DMS153 treated with DMSO at 0.1 percent for 48 hours (cell line): ENCODE data around the gene ABCG4.
"Not testable (repeated sequence)": the region's sequence is repeated elsewhere in the genome, so short reads cannot be mapped to it uniquely, and the experiment has no call there.

Experiments
- DNase-seq: peaks from one replicate; lab custom pipeline; 2025; ENCODE audit not compliant: unreplicated experiment; lab: John Stamatoyannopoulos, UW

ABCG4 gene

DNA sequence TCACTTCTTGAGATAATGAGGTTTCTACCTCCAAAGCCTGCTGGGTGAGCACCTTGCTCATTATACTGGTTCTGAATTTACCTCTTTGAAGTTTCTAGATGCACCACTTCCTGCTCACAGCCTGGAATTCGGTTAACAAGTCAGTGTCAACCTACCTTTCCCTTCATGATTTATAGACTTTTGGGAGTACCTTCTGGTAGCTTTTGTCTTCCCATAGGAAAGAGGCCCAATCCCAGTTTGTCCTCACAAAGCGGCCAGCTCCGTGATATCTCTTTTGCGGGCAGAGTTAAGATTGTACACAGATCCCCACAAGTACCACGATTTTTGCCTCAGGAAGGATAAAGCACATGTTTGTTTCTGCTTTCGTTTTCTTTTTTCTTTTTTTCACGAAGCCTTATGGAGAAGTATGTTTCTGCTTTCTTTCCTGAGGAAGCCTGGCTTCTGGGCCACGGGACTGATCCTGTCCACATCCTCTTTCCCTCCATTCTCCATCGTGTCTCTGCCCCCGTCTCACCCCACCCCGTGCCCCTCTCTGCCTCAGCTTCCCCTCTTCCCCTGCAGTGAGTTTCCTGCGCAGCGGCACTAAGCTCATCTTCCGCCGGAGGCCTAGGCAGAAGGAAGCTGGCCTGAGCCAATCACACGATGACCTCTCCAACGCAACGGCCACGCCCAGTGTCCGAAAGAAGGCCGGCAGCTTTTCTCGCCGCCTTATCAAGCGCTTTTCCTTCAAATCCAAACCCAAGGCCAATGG lies 33.2 kb upstream of the ABCG4 start:
- DNase-seq, result no peak

DNA sequence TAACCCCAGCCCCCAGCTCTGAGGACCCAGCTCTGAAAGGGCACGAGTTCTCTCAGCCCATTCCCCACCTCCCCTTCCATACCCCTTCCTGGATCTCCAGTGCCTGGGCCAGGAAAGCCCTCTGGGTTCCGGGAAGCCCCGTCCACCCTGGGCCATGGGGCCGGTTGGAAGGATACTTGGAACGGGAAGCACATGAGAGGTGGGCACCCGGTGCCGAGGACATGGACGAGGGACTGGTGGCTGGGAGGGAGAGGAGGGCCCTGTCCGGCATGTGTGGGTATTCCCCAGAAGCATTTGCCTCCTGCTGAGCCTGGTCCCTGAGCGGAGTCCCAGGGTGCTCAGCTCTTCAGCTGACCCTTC lies 32.6 kb upstream of the ABCG4 start:
- DNase-seq, result no peak

DNA sequence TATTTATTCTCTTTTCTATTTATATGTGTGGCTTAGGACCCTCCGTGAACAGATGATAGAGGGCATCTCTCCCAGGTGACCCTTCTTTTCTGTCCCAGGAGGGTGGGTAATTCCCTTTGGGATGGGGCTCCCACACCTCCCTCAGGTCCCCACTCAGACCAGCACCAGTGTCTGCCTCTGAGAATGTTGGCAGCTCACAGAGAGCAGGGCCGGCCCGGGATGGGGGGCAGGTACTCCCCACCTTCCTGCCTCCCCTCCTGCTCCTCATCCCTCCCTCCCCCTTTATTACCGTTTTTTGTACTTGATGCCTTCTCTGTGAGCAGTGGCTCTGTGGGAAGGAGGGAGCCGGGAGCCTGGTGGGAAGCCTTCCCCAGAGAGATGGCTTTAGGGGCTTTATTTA lies 32.3 kb upstream of the ABCG4 start:
- DNase-seq, result no peak

DNA sequence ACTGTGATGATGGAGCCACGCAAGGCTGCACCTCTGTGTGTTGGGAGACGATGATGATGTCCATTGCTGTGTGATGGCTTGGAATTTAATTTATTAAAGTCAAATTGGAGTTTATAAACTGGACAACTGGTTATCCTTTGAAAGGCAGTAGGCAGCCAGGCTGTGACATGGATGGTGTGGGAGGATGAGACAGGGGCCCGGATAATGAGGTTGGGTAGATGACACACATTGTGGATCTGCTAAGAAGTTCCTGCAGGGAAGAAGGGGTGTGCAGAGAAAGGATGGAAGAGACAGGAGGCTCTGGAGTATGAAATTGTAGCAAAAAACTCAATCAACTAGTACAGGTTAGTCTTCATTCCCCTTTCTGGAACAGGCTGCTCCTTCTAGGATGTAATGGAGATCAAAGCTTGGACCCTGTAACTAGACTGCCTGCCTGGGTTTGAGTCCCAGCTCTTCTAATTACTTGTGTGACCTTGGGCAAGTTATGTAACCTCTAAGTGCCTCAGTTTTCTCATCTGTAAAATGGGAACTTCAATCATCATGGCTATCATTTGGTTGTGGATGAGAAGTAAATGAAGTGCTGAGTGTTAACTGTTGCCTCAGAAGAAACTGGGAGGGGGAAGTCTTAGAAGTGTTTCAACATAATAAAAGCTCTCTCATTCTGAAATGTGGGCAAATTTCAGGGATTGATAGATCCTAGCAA lies 31.7 kb upstream of the ABCG4 start:
- DNase-seq, result no peak

DNA sequence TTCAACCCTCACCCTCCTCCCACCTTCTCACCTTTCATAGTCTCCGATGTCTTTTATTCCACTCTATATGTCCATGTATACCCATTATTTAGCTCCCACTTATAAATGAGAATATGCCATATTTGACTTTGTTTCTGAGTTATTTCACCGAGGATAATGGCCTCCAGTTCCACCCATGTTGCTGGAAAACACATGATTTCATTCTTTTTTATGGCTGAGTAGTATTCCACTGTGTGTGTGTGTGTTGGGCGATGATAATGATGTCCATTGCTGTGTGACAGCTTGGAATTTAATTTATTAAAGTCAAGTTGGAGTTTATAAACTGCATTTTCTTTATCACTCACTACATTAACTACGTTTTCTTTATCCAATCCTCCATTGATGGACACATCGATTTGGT lies 30.6 kb upstream of the ABCG4 start:
- no peak for DNase-seq

DNA sequence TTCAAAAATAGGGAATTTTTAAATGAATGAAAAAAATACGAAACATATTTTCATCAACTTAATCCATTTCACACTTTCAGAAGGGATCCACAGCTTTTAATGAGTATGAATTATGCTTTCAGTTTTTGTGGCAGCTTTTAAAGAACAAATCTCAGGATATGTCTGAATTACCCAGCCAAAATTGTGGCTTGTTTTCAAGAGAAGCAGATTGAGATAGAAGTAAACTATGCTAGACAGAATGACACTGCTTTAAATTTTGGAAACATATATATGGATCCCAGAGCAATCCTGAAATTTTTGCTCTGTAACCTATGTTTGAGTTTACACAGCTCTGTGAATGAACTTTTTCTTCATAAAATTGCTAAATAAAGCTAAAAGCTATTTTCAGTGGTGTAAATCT lies 29.9 kb upstream of the ABCG4 start:
- DNase-seq, result no peak

DNA sequence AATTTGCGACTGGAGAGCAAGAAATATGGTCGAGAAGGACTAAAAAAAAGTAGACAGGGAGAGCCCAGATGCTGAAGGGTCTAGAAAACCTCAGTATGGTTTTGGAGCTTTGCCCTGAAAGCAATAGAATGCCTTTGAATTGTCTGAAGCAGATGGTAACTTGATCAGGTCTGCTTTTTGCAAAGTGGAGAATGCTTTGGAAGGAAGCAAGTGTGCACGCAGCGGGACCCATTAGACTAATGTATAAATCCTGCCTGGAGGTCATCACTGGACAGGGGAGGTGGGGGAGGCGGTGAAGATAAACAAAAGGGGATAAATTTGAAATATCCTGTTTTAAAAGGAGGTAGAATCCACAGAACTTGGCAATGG lies 28.2 kb upstream of the ABCG4 start:
- no peak for DNase-seq

DNA sequence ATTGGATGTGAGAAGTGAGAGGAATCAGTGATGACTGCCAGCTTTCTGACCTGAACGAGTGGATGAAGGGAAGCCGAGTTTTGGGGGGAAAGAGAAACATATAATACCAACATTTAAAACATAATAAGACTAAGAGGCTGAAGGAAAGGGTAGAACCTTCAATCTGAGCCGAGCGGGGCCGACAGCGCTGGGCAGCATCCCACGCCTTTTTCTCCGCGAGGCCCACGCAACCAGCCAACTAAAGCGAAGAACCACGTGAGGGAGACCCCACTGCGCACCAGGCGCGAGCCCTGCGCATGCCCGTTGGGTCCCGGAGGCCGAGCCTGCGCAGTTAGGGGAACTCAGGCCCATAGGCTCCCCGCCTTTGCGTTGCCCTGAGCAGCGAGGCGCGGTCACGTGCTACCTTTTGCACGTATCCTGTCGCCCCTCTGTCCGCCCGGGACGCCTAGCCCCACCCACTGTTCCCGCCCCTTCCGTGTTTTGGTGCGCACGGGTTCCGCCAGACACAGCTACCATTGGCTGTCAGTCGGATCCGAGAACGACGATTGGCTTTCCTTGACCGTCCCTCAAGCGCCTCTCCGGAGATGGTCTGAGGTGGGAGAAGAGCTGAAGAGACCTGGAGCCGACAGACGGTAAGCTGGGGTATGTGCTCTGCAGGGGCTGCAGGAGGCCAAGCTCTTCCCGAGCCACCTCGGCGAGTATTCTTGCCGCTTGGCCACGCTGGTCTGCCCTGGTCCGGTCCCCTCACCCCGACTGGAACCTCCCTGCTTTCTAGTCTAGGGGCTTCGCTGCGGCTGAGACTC lies 27.6 kb upstream of the ABCG4 start, which contains the start of gene HINFP:
Gene HINFP, plus strand, starts transcription at position 573 of the 803 bp plus-strand sequence. CDS start 5,365 bp downstream, outside the sequence.
- DNase-seq, result peak; percentile 95

DNA sequence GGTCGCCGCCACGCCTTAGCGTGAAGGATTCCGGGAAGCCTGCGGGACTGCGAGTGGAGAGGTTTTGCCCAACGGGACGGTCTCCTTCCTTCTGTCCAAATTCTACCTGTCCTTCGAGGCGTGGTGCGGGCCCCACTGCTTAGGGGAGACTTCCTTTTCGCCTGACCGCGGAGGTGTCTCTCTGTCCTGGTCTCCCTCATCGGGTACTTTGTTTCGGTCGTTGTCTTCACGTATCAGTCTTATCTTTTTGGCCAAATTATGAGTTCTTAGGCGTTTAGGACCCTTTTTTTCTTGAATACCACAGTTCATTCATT lies 27.1 kb upstream of the ABCG4 start:
- no peak for DNase-seq

DNA sequence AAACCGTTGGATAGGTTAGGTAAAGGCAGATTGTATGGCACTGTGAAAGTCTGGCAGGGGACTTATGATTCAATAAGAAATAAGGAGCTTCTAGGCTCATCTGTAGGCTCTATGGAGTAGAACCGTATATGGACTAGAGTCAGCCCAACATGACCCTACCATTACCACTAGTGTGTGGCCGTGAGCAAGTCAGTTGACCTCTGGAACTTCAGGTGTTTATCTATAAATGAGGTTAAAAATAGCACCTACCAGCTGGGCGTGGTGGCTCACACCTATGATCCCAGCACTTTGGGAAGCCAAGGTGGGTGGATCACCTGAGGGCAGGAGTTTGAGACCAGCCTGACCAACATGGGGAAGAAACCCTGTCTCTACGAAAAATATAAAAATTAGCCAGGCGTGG lies 23.0 kb upstream of the ABCG4 start:
- no peak for DNase-seq

DNA sequence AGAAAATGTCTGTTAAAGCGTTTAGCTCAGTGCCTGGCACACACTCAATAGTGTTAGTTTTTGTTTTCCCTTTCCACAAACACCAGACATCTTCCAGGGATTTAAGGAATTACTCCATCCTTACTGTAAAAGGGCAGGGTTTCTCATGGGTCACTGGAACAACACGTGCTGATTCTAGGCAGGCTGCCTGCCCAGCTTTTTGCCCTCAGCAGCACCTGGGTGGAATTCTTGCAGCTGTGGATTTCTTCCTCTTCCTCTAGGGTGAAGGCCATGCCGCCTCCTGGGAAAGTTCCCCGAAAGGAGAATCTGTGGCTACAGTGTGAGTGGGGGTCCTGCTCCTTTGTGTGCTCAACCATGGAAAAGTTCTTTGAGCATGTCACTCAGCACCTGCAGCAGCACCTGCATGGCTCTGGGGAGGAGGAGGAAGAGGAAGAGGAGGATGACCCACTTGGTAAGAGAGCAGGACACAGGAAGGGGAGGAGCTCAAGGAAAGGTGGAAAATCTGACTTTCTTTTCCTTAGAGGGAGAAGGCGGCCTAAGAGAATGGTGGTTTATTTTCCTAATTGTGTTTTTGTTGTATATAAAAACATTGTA lies 22.1 kb upstream of the ABCG4 start:
- DNase-seq, result no peak

DNA sequence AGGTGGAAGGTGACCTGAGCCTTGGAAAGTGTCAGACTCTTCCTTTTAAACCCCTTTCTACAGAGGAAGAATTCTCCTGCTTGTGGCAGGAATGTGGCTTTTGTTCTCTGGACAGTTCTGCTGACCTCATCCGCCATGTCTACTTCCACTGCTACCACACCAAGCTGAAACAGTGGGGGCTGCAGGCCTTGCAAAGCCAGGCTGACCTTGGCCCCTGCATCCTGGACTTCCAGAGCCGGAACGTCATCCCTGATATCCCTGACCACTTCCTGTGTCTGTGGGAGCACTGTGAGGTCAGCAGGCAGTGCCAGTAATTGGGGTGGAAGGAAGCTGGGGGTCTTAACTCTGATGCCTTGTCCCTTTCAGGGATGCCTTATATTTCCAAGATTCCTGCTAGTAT lies 18.2 kb upstream of the ABCG4 start:
- no peak for DNase-seq

DNA sequence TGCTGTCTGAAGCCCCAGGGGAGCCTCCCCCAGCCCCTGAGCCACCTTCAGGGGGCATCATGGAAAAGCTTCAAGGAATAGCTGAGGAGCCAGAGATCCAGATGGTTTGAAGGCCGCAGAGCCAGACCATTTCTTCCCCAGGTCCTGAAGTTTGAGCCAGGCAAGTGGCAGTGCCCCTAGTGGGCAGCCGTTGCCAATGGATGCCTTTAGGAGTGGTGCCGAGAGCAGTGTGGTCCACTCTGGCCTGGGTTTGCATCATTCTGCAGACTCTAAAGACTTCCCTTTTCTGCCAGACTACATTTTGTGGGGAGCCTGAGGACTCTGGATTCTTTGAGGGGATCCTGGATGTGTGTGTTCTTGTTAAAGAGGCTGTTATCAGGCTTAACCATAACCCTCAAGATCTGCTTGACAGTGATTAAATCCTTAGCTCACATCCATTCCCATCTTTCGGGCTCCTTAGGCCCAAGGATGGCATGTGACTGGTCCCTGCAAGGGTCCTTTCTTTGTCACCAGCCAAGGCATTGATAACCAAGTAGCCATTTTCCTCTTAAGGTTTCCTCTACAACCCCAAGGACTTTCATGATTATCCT lies 14.4 kb upstream of the ABCG4 start:
- no peak for DNase-seq

DNA sequence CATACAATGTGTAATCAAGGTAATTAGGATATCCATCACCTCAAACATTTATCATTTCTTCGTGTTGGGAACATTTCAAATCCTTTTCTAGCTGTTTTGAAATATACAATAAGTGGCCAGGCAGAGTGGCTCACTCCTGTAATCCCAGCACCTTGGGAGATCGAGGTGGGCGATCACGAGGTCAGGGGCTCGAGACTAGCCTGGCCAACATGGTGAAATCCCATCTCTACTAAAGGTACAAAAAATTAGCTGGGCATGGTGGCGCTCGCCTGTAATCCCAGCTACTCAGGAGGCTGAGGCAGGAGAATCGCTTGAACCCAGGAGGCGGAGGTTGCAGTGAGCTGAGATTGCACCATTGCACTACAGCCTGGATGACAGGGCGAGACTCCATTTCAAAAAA lies 9.6 kb upstream of the ABCG4 start:
- not testable (repeated sequence) for DNase-seq

DNA sequence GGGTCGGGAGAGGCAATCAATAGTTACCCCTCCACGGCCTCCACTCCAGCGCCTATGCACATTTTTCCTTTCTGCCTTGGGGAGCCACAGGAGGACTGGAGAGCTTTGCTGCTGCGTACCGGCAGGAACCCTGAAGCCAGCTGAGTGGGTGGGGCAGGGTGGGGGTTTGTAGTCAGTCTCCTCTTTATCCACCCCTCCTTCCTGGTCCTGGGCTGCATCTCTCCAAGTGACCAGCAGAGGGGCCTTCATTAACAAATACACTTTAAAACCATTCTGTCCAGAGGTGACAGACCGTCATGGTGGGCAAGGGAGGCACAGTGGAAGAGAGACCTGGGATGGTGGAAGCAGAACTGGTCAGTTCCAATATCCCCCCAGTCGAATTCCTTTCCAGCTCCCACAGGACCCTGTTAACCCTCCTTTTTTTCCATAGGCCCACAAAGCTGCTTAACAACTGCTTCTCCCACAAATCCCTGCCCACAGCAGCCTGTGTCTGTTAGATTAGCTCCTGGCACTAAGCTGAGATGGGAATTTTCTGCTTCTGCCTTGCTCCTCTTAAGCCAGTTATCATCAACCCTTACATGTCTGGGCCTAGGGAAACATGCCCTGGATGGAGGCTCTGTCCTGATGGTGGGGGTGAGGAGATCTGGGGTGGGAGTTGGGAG lies 3.9 kb upstream of the ABCG4 start:
- peak; percentile 35 for DNase-seq

DNA sequence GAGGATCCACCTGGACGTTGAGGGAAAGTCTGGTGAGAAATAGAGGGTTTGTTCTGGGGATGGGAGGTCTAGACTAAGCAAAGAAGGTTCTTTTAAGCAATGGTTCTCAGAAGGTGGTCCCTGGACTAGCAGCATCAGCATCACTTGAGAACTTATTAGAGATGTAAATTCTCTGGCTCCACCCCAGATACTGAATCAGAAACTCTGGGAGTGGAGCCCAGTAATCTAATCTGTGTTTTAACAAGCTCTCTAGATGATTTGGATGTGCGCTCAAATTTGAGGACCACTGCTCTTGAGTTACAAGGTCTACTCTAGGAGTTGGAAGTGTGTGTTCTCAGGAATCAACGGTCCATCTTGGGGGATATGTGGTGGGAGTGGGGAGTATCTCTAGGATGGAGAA lies 3.3 kb upstream of the ABCG4 start:
- no peak for DNase-seq

DNA sequence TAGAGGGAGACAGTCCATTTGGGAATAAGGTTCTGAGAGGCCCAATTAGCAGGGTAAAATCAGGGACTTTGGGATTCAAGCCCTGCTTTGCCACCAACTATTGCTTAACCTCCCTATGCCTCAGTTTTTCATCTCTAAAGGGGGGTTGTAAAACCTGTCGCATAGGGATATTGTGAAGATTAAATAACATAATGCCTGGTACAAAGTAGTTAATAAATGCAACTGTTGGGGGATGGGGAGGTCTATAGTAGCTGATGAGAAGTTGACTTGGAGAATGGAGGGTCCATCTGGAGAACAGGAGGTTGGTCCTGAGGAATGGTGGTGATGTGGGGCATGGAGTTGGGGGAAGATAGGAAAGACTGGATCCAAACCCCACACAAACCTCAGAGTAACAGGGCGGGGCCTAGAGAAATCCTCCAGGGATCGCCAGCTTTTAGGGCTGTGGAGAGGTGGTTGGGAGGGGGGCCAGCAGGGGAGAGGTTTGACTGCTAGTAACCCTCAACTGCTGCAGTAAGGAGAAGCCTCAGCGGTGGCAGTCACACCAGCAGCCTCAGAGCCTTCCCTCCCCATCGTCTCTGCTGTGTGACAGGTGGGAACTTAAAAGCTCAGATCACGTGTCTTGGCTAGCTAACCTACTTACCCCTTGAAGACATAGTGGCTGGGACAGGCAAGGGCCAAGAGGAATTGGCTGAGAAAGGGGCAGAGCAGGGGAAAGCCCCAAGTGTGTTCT lies 1.1 kb upstream of the ABCG4 start:
- no peak for DNase-seq

DNA sequence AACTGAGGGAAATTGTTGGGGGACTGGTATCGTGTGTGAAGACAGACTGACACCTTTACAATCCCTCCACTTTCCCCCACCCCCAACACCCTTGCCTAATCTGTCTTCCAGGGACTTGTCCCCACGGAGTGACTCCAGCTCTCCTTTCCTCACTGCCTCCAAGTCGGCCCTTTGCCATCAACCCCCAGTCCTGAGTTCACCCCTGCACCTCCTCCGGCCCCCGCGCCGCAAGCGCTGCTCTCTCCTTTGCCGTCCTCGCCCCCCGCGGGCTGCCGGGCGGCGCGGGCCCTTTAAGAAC lies 183 bp upstream of the ABCG4 start:
- no peak for DNase-seq

DNA sequence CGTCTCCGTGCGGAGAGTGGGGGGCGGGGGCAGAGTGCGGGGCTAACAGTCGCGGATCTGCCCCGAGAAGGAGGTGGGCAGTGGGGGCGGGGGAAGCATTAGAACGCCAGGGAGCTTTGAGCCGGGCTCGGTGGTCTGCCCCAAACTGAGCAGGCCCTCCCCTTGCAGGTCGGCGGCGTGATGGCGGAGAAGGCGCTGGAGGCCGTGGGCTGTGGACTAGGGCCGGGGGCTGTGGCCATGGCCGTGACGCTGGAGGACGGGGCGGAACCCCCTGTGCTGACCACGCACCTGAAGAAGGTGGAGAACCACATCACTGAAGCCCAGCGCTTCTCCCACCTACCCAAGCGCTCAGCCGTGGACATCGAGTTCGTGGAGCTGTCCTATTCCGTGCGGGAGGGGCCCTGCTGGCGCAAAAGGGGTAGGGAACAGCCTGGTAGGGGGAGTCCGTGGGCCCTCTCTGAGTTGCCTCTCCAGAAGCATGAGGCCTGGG lies 979 bp downstream of the ABCG4 start:
- no peak for DNase-seq

DNA sequence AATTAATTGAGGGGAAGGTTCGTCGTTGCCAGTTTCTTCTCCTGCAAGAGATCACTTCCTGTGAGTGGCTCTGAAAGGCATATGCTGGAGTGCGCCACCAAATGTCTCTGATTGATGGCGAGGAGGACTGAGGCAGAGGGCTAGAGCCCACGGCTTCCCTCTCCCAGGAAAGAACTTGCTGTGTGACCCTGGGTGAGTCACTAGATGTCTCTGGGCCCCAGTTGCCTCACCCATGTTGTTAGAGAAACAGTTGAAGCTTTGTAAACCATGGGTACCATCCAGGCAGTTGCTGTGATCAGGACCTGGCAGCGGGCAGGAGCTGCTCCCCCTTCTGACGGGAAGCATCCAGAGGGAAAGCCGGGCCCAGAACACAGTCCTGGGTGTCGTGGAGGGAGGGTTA lies 3.2 kb downstream of the ABCG4 start:
- DNase-seq, result no peak
